AG09309 (cell line): ENCODE measurements around the gene SLX4IP.

Source experiments
- DNase-seq: peaks from one replicate; pipeline ENCODE4 v3.0.0-alpha.2; 2010; ENCODE audit warnings: low read depth
- H3K4me3 ChIP-seq: 2 replicates; pipeline ENCODE4 v1.5.1; 2011; ENCODE audit warnings: mild to moderate bottlenecking, low read depth, low read length, moderate library complexity; ENCODE audit not compliant: control insufficient read depth
- TF ChIP-seq, protein P1 (sequence below): IDR thresholded peaks from 2 replicates; pipeline ENCODE4 v1.5.1; 2011; ENCODE audit warnings: mild to moderate bottlenecking, low read depth, low read length, inconsistent platforms; ENCODE audit not compliant: insufficient read depth, control insufficient read depth; ENCODE audit errors: missing control alignments

SLX4IP gene

DNA sequence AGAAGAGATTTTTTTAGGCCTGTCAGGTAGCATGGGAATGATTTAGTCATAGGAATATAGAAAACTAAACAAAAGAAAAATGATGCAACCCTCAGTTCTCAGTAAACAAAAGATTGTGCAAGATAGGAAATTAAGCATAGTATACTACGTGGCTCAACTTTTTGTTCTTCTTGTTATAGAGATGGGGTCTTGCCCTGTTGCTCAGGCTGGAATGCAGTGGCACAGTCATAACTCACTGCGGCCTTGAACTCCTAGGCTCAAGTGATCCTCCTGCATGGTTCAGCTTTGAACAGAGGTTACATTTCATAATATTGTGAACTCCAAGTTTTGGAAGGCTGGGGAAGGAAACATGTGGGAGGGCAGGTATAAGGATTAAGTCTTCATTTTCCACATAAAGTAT, 28.5 kb downstream of the SLX4IP start:
- H3K4me3 ChIP-seq = no peak overlapping the region
- TF ChIP-seq, protein P1, sequence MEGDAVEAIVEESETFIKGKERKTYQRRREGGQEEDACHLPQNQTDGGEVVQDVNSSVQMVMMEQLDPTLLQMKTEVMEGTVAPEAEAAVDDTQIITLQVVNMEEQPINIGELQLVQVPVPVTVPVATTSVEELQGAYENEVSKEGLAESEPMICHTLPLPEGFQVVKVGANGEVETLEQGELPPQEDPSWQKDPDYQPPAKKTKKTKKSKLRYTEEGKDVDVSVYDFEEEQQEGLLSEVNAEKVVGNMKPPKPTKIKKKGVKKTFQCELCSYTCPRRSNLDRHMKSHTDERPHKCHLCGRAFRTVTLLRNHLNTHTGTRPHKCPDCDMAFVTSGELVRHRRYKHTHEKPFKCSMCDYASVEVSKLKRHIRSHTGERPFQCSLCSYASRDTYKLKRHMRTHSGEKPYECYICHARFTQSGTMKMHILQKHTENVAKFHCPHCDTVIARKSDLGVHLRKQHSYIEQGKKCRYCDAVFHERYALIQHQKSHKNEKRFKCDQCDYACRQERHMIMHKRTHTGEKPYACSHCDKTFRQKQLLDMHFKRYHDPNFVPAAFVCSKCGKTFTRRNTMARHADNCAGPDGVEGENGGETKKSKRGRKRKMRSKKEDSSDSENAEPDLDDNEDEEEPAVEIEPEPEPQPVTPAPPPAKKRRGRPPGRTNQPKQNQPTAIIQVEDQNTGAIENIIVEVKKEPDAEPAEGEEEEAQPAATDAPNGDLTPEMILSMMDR = no peak
- DNase-seq = no peak

GRCh38 chr20:10465135-10465534, 30.0 kb downstream of the SLX4IP start:
- no peak overlapping the region for H3K4me3 ChIP-seq
- TF ChIP-seq, protein P1 = no peak
- no peak for DNase-seq

DNA sequence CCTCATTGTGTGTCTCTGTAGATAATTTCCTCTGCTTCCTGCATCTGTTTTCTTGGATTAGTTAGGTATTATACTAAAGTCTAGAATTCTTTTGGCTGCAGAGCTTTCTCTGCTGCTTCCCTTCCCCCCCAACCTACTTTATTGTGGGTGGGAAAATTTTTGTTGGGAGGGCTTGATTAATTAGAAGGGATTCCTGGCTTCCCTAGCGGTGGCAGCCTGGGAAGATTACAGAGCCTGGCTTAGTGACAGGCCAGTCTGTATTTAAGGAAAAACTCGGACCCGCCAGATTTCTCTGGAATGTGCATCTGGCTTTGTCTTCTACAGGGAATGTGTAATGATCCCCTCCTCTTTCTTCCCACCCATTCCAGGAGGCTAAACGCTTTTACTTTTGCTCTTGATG, 31.2 kb downstream of the SLX4IP start:
- no peak for DNase-seq
- no peak overlapping the region for H3K4me3 ChIP-seq
- TF ChIP-seq, protein P1 = no peak

GRCh38 chr20:10466855-10467254, 31.8 kb downstream of the SLX4IP start:
- no peak overlapping the region for H3K4me3 ChIP-seq
- TF ChIP-seq, protein P1 = no peak
- no peak for DNase-seq

DNA sequence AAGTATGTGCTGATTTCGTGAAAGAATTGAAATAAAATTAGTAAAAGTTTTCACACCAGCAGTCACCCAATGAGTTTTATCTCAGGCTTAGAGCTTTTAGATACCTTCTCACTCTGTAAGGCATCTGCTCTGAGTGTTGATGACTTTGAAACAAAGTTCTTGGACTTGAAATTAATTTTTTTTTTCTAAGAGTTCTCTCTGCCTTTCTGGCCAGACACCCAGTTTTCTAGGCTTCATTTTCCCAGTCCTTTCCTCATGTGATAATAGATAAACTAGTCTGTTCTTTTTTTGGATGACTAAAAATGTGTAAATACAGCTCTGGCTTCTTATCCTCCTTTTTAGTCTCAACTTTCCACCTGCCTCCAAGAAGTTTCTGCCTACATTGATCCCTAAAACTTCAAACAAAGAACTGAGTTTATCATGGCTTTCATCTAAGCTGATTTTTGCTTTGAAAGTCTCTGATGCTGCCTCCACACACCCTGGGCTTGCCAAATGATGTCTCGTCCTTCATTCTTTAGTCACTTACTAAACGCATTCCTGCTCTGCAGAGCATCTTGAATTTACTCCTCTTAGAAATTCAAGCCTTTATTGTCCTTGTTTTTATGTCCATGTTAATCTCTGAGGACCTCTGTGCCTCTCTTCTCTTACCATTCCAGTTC, 32.7 kb downstream of the SLX4IP start:
- no peak for DNase-seq
- TF ChIP-seq, protein P1 = no peak

GRCh38 chr20:10468340-10468845, 33.3 kb downstream of the SLX4IP start:
- no peak overlapping the region for H3K4me3 ChIP-seq
- TF ChIP-seq, protein P1 = no peak
- DNase-seq = no peak

More for the DNA sequence above, 32.7 kb downstream of the SLX4IP start:
- H3K4me3 ChIP-seq = no peak overlapping the region
